DMS 273 (cell line): Measurements from ENCODE around the gene RPL18.
"Not testable (repeated sequence)": the region's sequence is repeated elsewhere in the genome, so short reads cannot be mapped to it uniquely, and the experiment has no call there.

Source experiments
- DNase-seq: peaks from one replicate; lab custom pipeline; 2025; ENCODE audit not compliant: unreplicated experiment; lab: John Stamatoyannopoulos, UW

Gene RPL18

DNA sequence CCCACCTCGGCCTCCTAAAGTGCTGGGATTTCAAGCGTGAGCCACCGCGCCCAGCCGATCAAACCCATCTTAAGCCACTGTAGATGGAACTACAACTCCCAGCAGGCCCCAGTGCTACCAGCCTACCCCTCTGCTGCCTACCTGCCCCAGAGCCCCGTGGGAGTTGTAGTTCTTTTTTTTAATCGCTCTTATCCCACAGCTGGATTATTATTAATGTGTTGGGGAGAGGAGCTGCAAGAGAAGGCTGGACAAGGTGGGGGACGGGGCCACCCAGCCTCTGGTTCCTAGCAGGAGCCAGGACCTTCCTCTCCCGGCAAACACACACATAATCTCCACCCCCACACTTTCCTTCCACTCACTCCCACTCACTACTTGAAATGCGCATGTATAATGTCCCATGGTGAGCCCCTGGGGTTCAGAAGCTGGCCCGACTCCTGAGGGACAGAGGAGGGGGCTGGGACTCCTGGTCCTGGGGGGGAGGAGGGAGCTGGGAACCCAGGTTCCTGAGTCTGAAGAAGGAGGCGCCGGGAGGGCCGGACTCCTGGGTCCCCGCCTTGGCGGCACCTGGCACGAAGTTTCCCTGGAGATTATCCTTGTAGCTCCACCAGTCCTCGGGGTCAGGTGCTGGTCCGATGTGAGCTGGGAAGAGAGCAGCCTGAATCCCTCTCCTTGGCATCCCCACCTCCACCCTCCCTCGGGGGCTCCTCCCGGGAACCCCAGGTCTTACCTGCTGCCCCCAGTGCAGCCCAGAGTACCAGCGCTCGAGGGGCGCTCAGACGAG, 26.1 kb upstream of the RPL18 start:
- DNase-seq, result peak; percentile 91

DNA sequence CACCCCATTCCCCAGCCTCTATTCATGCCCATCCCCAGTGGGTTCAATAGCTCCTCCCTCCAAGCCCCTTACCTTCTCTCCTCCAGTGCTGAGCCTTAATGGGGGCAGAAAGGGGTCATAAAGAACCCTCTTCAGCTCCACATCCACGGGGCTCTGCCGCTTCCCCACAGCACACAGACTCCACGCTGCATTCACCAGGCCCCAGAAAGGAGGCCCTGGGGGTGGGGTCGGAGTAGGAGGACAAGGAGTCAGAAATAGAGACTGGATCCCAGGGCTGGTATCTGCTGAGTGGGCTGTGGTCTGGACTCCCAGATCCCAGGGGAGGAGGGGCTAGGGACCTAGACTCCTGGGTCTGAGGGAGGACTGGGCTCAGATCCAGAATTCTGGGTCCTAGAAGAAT, 25.4 kb upstream of the RPL18 start:
- DNase-seq, result no peak

DNA sequence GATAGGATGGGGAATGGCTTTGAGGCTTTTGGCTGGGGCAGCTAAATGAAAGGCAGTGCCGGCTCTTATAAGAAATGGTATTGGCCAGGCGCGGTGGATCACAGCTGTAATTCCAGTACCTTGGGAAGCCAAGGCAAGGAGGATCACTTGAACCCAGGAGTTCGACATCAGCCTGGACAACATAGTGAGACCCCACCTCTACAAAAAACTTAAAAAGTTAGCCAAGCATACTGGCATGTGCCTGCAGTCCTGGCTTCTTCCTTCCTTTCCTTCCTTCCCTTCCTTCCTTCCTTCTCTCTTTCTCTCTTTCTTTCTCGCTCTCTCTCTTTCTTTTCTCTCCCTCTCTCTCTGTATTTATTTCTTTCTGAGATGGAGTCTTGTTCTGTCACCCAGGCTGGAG, 23.9 kb upstream of the RPL18 start:
- DNase-seq, result no peak

DNA sequence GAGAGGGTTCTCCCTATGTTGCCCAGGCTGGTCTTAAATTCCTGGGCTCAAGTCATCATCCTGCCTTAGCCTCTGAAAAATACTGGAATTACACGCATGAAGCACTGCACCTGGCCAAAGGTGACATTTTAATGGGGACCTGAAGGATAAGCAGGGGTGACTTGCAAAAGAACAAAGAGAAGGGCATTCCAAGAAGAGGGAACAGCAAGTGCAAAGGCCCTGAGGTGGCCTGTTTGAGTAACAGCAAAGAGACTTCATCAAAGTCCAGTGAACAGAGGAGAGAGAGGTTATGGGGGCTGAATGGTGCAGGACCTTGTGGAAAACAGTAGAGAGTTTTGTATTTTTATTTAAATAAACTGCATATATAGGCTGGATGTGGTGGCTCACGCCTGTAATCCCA, 22.9 kb upstream of the RPL18 start:
- no peak for DNase-seq

DNA sequence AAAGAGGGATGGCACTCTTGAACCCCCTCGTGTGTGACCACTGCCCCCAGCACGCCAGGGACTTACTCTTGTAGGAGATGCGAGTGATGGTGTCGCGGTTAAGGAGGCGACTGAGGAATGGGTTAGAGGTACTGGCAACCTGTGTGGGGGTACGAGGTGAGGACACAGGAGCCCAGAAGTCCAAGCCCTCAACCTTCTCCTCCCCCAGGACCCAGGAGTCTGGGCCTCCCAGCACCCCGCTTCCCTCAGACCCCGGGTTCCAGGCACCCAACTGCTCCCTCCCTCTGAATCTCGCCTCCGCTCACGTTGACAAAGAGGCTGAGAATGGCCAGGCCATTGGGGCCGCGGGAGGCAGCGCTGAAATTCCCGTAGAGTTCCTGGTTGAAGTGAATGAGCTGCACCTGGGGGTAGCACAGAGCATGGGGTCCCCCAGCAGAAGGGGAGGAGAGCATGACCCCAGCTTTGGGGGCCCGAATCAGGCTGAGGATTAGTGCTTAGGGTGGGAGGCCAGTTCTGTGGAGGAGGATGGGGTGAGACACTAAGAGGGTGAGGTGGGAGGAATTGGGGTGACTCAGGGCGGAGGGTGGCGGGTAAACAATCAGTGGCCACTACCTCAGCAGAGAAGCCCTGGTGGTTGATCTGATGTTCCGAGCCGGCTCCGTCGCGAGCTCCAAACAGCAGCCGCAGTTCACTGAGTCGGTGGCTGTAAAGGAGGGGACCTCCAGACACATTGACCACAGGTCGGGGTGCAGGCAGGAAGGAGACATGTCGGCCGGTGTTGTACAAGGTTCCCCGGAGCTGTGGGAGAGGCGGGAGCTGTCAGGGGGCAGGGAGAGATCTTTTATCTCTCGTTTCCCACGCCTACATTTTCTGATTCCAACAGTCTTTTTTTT, 20.8 kb upstream of the RPL18 start:
- DNase-seq, result no peak

DNA sequence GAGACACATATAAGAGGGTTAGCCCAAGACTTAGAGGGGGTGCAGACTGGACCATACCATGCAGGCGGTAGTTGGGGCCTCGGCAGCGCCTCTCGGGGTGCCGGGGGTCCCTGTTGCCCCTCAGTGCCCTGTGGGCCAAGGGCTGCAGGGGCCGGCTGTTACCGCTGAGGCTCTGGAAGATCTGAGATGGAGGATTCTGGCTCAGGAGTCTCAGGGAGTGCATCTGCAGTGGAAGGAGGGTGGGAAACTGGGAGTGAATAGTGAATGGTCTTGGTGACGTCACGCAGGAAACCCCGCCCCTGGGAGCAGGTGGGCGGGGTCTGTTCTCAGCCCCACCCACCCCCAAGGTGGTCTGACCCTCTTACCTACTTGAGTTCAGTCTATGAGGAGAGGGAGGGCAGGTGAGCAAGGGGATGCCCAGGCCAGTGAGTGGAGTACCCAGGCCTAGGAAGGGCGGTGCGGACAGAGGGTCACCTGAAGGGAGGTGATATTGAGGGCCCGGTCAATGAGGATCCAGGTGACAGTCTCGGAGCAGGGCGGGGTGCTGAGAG, 19.9 kb upstream of the RPL18 start:
- peak; percentile 34 for DNase-seq

DNA sequence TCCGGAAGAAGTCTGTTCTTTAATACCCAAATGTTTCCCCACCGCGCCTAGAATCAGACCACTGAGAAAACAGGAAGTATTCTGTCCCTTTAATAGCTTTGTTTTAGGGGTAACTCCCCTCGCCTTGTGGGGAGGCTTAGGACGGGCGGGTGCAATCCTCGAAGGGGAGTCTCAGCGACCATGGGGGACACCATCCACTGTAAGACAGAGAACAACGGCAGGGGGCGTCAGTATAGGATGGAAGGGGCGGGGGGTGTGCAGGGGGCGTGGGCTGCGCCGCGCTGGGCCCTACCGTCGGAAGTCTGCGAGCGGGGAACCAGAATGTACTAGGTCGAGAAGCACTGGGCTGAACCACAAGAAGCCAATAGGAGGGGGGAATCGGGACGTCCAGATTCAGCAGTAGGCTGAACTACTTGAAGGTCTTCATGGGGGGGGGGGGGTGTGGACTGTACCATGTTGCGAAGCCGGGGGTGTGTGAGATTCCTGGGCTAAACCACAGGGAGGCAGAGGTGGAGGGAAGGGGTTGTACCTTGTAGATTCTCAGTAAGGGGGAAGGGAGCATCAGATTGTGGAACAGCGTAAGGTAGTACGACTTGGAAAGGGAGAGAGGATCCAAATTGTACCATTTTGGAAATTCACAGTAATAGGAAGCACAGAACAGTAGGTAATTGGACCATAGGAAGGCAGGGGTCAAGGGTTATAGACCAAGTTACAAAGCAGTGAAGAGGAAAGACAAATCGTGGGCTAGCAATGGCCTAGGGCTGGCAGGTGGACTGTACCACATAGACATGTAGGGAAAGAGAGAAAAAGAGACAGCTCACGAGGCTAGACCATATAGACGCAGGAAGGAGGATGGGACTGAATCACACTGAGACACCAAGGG, 19.2 kb upstream of the RPL18 start:
- peak; percentile 97 for DNase-seq

DNA sequence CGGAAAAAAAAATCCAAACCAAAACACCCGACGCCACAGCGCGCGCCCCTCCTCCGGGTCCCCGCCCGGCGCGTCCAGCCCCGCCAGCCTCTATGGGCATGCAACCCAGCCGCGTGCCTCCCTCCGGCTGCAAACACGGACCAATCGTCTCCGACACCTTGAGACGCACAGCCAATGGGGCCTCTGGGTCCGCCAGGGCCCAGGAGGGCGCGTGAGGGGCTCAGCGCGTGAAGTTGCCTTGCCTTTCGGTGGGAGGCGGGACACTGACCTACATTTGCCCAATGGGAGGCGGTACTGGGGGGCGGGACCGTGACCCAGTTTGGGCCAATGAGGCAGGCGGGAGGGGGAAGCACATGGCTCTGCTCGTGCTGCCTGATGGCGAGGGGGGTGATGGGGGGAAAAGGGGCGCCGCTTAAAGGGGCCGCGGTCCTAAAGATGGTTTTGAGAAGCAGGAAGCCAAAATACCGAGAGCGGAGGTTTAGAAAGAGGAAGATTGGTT, 18.5 kb upstream of the RPL18 start:
- DNase-seq, result peak; percentile 100

DNA sequence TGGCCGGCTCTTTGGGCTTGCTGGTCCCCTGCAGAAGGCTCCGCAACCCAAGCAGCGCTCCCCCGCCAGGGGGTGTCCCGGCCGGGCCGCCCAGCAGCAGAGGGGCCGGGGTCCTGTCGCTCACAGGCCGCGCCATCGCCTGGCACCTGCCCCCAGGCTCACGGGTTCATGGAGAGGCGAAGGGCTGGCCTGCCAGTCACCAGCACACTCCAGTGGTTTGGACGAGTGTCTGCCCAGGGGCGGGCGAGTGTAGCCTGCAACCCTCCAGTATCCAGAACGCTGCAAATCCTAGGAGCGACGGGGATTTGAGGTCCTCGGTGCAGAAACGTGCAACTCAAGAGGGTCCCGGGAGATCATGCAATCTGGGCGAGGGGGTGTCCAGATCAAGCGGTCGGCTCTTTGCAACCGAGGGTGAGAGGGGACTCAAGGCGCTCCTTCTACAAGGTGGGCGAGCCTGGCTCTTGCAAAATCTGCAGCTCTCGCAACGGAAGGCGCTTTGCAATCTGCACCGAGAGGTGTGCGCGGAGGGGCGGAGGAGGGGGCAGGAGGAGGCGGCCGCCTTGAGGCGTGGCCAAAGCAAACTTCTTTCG, 18.0 kb upstream of the RPL18 start, which contains the start of gene DBP:
DBP (minus strand) TSS at position 521 of the 590 bp plus-strand sequence; CDS start at position 136, 385 bp downstream.
- peak; percentile 89 for DNase-seq

DNA sequence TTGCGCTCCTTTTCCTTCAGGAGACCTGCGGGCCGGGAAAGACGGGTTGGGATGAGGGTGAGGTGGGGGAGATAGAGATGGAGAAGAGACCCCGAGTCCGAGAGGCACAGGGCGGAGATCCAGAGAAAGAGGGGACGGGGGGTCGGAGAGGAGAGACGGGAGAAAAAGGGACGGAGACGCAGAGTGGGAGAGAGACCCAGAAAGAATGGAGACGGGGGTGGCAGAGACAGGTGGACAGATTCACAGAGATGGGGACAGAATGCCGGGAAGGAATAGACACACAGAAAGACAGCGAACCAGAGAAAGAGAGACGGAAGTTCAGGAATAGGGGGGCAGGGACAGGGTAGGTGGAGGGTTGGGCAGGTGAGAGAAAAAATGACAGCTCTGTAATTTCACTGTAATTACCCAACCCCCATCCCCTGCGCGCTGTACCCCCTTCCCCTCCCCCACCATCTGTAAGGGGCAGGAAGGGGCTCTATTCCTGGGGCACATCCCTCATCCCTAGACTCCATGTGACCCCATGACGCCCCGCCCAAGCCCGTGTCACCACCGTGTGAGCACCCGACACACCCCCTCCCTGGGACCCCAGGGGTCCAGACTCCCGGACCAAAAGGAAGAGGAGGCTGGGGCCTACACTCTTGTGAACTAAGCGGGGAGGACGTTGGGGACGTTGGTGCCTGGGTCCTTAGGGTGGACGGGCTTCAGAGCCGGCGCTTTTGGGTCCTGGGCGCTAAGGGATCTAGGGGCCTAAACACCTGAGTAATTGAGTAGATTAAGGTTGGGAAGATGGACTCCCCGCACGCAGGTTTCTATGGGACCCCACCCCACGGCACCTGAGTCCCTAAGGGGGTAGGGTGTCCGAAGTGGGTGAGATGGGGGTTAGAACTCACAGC, 17.2 kb upstream of the RPL18 start:
- peak; percentile 71 for DNase-seq

DNA sequence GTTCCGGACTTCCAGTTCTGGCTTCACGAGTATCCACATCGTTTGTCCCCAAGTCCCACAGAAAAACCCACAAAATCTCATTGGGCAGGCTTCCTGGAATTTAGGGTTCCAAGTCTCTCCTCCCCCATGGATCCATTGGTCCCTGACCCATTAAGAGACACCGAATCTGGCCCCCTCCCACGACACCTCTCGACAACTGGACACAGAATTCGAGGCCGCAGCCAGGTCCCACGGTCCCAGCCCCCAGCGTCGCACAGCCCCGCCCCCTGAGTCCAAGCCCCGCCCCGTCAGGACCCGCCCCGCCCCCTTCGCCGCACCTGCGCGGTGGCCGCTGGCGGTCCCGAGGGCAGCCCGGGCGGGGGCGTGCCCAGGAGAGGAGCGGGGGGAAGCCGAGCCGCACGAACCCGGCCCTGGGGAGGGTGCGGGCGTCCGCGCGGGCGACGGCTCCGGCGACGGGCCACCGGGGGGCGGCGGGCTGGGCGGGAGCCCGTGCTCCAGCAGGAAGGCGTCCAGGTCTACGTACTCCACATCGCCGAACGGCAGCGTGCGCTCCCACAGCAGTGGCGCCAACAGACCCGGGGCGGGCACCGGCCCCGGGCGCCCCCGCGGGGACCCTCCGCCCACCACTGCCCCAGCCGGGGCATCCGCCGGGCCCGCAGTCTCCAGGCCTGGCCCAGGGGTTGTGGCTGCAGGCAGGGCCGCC, 16.4 kb upstream of the RPL18 start:
- peak; percentile 88 for DNase-seq

DNA sequence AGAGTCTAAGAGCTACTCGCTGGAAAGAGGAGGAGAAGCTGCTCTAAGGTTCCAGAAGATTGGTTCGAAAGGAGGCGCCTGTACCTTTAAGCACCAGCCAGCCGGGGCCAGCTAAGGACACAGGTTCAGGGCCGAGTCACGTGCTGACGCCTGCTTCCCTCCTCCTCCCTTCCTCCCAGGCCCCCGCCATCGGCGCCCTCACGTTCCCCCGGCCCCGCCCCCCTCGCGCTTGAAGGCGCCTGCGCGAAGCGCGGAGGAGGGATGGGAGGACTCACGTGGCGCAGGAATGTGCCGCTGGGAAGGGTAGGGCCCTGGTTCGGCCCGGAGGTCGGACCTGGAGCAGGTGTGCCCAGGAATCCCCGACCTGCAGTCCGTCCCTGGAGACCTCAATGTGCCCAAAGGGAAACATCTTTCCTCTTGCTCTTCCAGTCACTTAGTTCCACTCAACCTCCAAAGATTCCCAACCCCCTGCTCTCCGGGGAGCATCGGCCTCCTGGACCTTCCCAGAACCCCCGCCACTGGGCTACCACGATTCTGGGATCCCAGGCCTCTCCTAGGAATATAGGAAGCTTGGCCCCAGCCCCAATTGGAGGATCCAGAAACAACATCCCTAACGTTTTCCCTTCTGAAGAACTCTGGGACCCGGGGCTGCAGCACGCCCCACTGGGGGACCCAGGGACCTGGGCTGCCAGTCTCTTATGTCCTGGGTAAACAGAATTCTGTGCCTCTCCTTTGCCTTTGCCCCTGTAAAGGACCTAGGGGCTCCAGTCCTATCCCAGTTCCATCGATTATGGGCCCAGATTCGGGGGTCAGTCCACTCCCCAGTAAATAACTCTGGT, 15.7 kb upstream of the RPL18 start:
- DNase-seq, result peak; percentile 99

DNA sequence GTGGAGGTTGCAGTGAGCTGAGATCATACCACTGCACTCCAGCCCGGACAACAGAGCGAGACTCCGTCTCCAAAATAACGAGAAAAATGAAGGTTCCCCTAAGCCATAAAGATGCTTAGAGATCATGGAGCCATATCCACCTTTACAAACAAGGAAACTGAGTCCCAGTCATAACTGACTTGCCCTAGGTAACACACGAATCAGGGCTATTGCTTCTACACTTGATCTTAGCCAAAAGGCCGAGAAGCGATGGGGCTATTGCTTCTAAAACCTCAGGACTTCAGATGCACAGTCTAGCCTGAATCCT, 15.0 kb upstream of the RPL18 start:
- no peak for DNase-seq

DNA sequence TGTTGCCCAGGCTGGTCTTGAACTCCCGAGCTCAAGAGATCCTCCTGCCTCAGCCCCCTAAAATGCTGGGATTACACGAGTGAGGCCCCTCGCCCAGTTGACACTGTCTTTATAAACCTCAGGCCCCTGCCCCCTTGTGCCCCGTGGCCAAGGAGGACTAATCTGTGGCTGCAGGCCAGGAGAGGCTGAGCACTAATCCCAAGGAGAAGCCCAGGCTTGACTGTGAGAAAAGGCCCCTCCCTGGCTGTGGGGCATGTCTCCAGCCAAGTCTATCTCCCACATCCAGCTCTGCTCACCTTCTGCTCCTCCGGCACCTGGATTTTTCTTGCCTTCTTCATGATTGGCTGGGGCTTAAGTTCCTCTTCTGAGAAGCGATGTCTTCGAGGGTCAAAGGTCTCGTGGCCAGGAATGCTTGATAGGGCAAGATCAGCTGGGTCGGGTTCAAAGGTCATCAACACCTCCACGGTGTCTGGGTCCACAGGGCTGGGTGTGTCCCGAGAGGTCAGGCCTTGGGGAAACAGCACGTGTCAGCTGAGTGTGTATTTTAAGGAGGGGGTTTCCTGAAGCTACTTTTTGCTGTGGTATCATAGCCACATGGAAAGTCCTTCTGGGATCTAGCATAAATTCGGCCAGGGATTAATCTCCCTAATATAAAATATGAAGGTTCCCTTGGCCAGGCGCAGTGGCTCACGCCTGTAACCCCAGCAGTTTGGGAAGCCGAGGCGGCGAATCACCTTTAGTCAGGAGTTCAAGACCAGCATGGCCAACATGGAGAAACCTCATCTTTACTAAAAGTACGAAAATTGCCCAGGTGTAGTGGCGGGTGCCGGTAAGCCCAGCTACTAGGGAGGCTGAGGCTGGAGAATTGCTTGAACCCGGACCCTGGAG, 14.4 kb upstream of the RPL18 start:
- peak; percentile 36 for DNase-seq

DNA sequence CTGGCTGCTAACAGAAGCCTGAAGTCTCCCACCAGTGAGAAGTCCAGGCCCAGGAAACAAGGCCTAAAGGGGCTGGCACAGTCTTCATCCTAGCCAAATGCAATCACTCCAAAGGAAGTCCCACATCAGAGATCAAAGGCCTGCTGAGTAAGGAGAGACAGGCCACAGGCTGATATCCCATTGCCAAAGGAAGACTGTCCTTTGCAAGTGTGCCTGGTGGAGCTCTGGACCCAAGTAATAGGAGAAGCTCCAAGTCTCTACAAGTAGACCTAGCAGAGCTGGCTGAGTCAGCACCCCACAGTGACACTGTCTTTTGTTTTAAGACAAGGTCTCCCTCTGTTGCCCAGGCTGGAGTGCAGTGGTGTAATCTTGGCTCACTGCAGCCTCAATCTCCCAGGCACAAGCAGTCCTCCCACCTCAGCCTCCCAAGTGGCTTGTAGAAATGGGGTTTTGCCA, 13.7 kb upstream of the RPL18 start:
- DNase-seq, result no peak

DNA sequence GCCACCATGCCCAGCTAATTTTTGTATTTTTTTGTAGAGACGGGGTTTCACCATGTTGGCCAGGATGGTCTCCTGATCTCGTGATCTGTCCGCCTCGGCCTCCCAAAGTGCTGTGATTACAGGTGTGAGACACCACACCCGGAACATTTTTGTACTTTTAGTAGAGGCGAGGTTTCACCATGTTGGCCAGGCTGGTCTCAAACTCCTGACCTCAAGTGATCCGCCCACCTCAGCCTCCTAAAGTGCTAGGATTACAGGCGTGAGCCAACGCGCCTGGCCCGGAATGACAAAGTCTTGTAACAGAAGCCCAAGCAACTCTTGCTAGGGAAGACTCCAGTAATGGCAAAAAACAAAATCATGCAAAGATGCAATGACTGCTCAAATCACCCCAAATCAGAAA, 13.3 kb upstream of the RPL18 start:
- not testable (repeated sequence) for DNase-seq

DNA sequence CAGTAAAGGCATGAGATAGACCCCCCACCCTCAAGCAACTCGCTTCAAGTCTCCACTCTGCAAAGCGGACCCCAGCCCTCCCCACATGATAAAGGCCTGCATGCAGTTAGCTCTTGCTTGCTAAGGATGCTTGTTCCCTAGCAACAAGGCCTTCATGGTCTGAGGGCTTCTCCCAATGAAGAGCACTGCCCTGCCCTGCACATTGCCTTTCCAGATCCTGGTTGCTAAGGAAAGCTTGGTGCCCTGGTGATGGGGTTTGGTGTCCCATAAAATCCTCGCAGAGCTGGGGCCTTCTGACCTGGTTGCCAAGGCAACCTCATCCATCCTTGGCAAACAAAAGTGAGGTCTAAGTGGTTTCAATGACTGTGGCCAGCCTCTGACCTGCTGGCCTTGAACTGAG, 12.2 kb upstream of the RPL18 start:
- peak; percentile 58 for DNase-seq
